DOHH2 (cell line): ENCODE data around the gene ECSIT.

ENCODE experiments used
- CTCF ChIP-seq: fragments of 200-600 bp; sonication (generic); IDR thresholded peaks from one replicate; pipeline ENCODE4 v1.5.1; 2014; ENCODE audit warnings: antibody characterized with exemption, mild to moderate bottlenecking, low read depth, low read length; ENCODE audit not compliant: poor library complexity, severe bottlenecking
- EZH2phosphoT487 ChIP-seq: fragments of 200-600 bp; sonication (generic); IDR thresholded peaks from 2 replicates; pipeline ENCODE4 v1.6.1; 2017; ENCODE audit warnings: borderline replicate concordance, mild to moderate bottlenecking, antibody characterized with exemption, low read length, moderate library complexity, mixed read lengths

DNA sequence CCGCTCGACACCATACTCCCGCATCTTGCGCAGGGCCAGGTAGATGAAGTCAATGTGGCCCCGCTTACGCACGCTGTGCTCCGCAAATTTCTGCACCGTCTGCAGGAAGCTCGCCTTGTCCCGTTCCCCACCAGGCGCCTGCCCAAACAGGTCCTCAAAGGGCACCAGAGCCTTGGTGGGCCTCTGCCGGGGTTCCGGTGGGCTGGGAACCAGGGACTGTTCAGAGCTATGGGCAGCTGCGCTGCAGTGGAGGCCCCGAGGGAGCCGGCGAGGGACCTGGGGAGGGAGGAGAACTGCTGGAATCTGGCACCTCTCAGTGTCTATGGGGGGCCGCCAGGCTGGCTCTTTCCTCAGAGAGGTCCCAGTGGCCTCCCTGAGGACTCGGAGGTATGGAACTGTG is 15.0 kb downstream of the ECSIT start:
- TF ChIP-seq CTCF (no peak), EZH2phosphoT487 (no peak)
